Colonic mucosa (tissue), 4 donors: ENCODE measurements around the gene DYNC1I2. TPM values are rescaled to one million over a fixed set of nuclear protein-coding genes. Genes with fewer than 3 reads are reported as not detected.

ENCODE experiments used
- DNase-seq: peaks from one replicate; pipeline ENCODE4 v3.0.0-alpha.2; 2020
- H3K27ac ChIP-seq: fragments of 200-600 bp; one replicate; pipeline ENCODE4 v1.8.0; 2021
- H3K27me3 ChIP-seq: fragments of 200-600 bp; one replicate; pipeline ENCODE4 v1.8.0; 2021
- H3K36me3 ChIP-seq: fragments of 200-600 bp; one replicate; pipeline ENCODE4 v1.8.0; 2021
- H3K4me1 ChIP-seq: fragments of 200-600 bp; one replicate; pipeline ENCODE4 v1.8.0; 2021; ENCODE audit warnings: mild to moderate bottlenecking
- H3K4me3 ChIP-seq: fragments of 200-600 bp; one replicate; pipeline ENCODE4 v1.8.0; 2021
- H3K9ac ChIP-seq, 2 donors: one replicate each; pipeline ENCODE4 v1.7.0; 2013; ENCODE audit warnings: control low read depth in 2 of 2, low read depth in 2 of 2, low read length in 2 of 2
- H3K9me3 ChIP-seq: fragments of 200-600 bp; one replicate; pipeline ENCODE4 v1.8.0; 2021
- CTCF ChIP-seq: fragments of 200-600 bp; IDR thresholded peaks from one replicate; pipeline ENCODE4 v1.8.0; 2022; ENCODE audit warnings: antibody characterized with exemption, mild to moderate bottlenecking
- intact Hi-C: fragments of 100-400 bp; cut with DNase I; formaldehyde crosslinking; loops from one replicate; pipeline ENCODE4 v1.14.1; 2022
- total RNA-seq, 2 donors: library from RNA; stranded (reverse); fragmentation: NEBNext Ultra II Directional in 1 of 2; extraction: Animal tissue kit (Norgen Biotek cat#: 25700) in 1 of 2; gene quantifications; one replicate each; pipeline ENCODE4 v1.2.1, GENCODE V29; 2021
- donor health status: healthy.
- donor health status: DM: no; HTN: no; CAD: no.
- donor health status: DM: no; HTN: no; CAD: no.

Gene DYNC1I2
- total RNA-seq, 2 donors from 2014 or later = 88.3 to 107 TPM

GRCh38 chr2:171668183-171668582 is 19.1 kb upstream of the DYNC1I2 start:
- intact Hi-C loops = no loop called here
- Histone ChIP-seq H3K36me3 (no peaks in the 10 kb centered on the region), H3K27ac (no peak overlapping the region), H3K27me3 (no peaks in the 10 kb centered on the region), H3K4me1 (no peaks in the 10 kb centered on the region), H3K9ac (no peak overlapping the region), H3K4me3 (no peak overlapping the region), H3K9me3 (no peaks in the 10 kb centered on the region)
- TF ChIP-seq CTCF = no peak
- DNase-seq = no peak

DNA sequence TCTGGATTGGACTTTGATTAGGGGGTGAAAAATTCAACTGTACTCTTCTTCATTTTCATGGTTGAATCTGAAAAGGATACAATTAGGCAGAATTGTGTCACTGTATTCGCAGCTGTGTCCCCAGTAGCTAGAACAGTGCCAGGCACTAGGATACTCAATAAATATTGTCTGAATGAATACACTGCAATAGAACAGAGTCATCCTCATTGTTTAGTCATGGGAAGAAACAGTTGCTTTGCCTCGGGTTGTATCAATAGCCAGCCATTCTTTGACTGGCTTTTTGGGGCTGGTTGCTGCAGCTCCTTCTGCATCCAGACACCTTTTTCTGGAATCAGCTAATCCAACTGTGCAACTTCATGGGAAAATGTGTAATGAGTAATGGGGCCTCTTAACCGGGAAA is 18.1 kb upstream of the DYNC1I2 start:
- intact Hi-C loops = no loop called here
- no peaks in the 10 kb centered on the region for H3K36me3 ChIP-seq
- H3K27ac ChIP-seq = no peak overlapping the region
- TF ChIP-seq CTCF = no peak
- H3K27me3 ChIP-seq = no peaks in the 10 kb centered on the region
- H3K9me3 ChIP-seq = no peaks in the 10 kb centered on the region
- H3K4me1 ChIP-seq = no peaks in the 10 kb centered on the region
- DNase-seq = no peak
- H3K9ac ChIP-seq = no peak overlapping the region
- no peak overlapping the region for H3K4me3 ChIP-seq

DNA sequence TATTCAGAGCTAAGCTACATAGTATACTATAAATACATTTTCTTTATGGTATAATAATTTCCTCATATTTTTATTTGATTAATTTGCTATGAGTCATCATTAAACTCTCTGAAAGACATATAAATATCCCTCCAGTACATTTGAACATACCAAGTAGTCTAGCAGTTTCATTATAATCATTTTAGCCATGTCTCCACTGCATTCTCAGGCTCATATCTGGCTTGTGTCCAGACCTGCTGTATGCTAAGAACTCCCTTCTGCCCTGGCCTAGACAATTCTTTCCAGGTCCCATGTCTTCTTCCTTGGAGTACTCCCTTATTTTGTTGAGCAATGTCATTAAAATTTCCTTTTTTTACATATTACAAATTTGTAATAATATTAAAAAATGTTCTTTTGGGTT is 16.6 kb upstream of the DYNC1I2 start:
- no peaks in the 10 kb centered on the region for H3K36me3 ChIP-seq
- no peak overlapping the region for H3K9ac ChIP-seq
- DNase-seq = no peak
- no peak overlapping the region for H3K4me3 ChIP-seq
- H3K27ac ChIP-seq = no peak overlapping the region
- no peak for TF ChIP-seq CTCF
- no peaks in the 10 kb centered on the region for H3K4me1 ChIP-seq
- no peaks in the 10 kb centered on the region for H3K9me3 ChIP-seq
- no peaks in the 10 kb centered on the region for H3K27me3 ChIP-seq
- intact Hi-C loops = no loop called here

DNA sequence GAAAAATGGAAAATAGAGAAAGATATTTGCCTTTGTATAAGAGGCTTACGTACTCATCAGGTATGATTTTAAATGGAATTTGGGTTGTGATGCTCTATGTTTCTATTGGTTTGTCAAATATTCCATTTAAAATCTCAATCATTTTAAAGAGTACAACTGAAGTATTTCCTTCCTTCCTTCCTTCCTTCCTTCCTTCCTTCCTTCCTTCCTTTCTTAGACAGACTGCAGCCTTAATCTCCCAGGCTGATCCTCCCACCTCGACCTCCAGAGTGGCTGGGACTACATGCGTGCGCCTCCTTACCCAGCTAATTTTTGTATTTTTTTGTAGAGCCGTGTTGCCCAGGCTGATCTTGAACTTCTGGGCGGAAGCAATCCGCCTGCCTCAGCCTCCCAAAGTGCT is 15.4 kb upstream of the DYNC1I2 start:
- Histone ChIP-seq H3K27ac (no peak overlapping the region), H3K9me3 (no peaks in the 10 kb centered on the region), H3K4me3 (no peak overlapping the region), H3K27me3 (no peaks in the 10 kb centered on the region), H3K9ac (no peak overlapping the region), H3K36me3 (no peaks in the 10 kb centered on the region), H3K4me1 (no peaks in the 10 kb centered on the region)
- DNase-seq = no peak
- TF ChIP-seq CTCF = no peak
- intact Hi-C loops = no loop called here

- Histone ChIP-seq H3K27ac (no peak overlapping the region), H3K9me3 (no peaks in the 10 kb centered on the region), H3K9ac (no peak overlapping the region), H3K36me3 (no peaks in the 10 kb centered on the region), H3K4me3 (no peak overlapping the region), H3K27me3 (no peaks in the 10 kb centered on the region), H3K4me1 (no peaks in the 10 kb centered on the region)
- intact Hi-C loops = no loop called here
- DNase-seq = no peak
- no peak for TF ChIP-seq CTCF
Observed at GRCh38 chr2:171673905-171674304, 13.4 kb upstream of the DYNC1I2 start.
